ENCODE results near the gene PRSS50.

DNA sequence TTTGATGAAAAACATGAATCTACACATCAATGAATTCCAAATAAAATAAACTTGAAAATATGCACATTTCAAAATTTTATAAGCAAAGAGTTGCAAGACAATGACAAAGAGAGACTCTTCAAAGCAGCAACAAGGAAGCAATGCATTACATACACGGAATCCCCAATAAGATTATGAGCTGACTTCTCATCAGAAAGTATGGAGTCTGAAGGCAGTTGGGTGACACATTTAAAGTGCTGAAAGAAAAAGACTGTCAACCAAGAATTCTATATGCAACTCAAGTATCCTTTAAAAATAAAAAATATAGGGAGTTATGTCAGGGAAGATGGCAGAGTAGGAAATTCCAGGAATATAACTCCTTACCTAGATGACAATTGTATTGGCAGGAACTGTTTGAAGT, 46.5 kb upstream of the PRSS50 start:
- no peak for TF ChIP-seq CTCF (IDR thresholded peaks at IDR 0.05)
- TF ChIP-seq POLR2A (IDR thresholded peaks at IDR 0.05), result no peak
